ENCODE measurements around the gene CDKN1C. TPM values are rescaled to one million over a fixed set of nuclear protein-coding genes. Genes with fewer than 3 reads are reported as not detected.

The CDKN1C gene
- polyA plus RNA-seq, 1 of the 3 experiments (the other 2 are of a cell fraction), result 1.6 TPM

DNA sequence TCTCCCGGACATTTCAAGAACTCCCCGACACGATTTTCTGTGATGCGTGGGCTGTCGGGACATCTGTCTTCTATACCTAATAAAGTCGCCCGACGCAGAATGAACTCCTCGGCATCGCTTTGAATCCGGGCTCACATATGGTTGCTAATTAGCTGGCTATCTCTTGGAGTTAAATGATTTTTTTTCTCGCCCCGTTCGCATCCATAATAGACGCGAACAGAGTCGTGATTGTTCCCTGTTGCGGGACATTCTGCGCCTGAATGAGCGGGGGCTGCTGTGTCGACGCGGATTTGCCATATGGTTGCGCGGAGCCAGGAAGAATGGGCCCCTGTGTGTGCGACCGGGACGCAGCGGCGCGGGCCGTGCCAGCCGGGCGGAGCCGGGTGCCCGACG is 16.4 kb downstream of the CDKN1C start (continued):
- TF ChIP-seq, protein P1, sequence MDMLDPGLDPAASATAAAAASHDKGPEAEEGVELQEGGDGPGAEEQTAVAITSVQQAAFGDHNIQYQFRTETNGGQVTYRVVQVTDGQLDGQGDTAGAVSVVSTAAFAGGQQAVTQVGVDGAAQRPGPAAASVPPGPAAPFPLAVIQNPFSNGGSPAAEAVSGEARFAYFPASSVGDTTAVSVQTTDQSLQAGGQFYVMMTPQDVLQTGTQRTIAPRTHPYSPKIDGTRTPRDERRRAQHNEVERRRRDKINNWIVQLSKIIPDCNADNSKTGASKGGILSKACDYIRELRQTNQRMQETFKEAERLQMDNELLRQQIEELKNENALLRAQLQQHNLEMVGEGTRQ (IDR thresholded peaks at IDR 0.05; ENCODE audit: borderline replicate concordance, low read depth, low read length), result no peak
- TF ChIP-seq MXI1 (IDR thresholded peaks at IDR 0.05; ENCODE audit: low read depth, low read length), result no peak

DNA sequence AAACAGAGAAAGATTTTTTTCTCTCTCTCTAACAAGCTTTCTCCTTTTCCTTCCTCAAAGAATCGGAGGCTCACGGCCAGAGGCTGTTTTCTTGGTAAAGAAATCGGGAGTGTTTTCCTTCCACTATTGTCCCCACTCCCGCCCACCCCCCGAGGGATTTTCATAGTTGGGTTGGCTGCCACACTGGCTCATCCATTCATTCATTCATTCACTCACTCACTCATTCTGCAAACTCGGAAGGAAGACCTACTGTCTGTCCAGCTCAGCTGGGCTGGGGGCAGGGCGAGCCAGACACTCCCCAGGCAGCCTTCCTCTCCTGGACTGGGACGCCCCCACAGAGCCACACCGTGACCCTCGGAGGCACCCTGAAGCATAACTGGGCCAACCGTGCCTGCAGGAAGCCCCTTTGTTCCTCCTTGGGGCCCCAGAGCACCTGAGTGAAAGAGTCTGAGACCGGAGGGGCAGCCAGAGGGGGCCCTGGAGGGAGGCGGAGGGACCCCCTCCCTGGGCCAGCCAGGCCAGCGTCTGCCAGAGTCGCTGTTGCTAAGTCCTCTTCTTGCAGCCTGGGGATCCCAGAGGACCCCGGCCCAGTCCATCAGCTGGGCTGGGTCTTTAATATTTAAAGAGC is 17.0 kb downstream of the CDKN1C start:
- no peak for TF ChIP-seq FOSL2 (IDR thresholded peaks at IDR 0.05; ENCODE audit: borderline replicate concordance, low read depth)
- no peak for TF ChIP-seq ELF1 (IDR thresholded peaks at IDR 0.05)
- no peak for TF ChIP-seq JUND (IDR thresholded peaks at IDR 0.05)
- no peak for TF ChIP-seq YY1 (IDR thresholded peaks at IDR 0.05; ENCODE audit: low read depth)
- no peak for TF ChIP-seq EP300 (IDR thresholded peaks at IDR 0.05; ENCODE audit: borderline replicate concordance in 1 of 2, low read depth in 1 of 2, low read length in 1 of 2)
- no peak for DNase-seq
- H3K9ac ChIP-seq, result no peak overlapping the region
- H3K36me3 ChIP-seq (replicated peaks in 1 of 2; ENCODE audit: control insufficient read depth in 1 of 2, insufficient read depth in 2 of 2, low read length in 1 of 2), result no peaks in the 10 kb centered on the region
- no peak overlapping the region for H3K4me3 ChIP-seq (ENCODE audit: low read depth in 2 of 2, low read length in 1 of 2)
- no peaks in the 10 kb centered on the region for H3K27me3 ChIP-seq (ENCODE audit: insufficient read depth)
- 65% methylated on average over 13 of the region's 16 CpGs for WGBS (ENCODE audit: low lambda C conversion rate)
- ChIA-PET CTCF (interaction anchor here (1.4 kb wide), 1 partner anchor 336 kb away, joined by 7 read pairs; no protein-coding TSS in a partner anchor), POLR2A (no interaction called here)
- H3K27ac ChIP-seq (ENCODE audit: low read depth in 2 of 2, low read length in 1 of 2), result no peak overlapping the region
- H3K4me1 ChIP-seq (ENCODE audit: control insufficient read depth in 1 of 2, insufficient read depth in 2 of 2, low read depth in 1 of 2, low read length in 1 of 2), result peaks cover 0 to 7% of the 10 kb centered on the region in 2 experiments; a peak in 1 of 4 replicates
- H3K79me2 ChIP-seq (ENCODE audit: insufficient read depth), result no peaks in the 10 kb centered on the region
- H3K9me3 ChIP-seq, result no peaks in the 10 kb centered on the region
- H2AFZ ChIP-seq (ENCODE audit: low read depth), result no peak overlapping the region
- no peaks in the 10 kb centered on the region for H3K9me2 ChIP-seq
- no peaks in the 10 kb centered on the region for H3F3A ChIP-seq (replicated peaks; ENCODE audit: insufficient read depth)
- H3K4me2 ChIP-seq, result no peak overlapping the region
- H4K20me1 ChIP-seq (ENCODE audit: insufficient read depth), result no peaks in the 10 kb centered on the region

DNA sequence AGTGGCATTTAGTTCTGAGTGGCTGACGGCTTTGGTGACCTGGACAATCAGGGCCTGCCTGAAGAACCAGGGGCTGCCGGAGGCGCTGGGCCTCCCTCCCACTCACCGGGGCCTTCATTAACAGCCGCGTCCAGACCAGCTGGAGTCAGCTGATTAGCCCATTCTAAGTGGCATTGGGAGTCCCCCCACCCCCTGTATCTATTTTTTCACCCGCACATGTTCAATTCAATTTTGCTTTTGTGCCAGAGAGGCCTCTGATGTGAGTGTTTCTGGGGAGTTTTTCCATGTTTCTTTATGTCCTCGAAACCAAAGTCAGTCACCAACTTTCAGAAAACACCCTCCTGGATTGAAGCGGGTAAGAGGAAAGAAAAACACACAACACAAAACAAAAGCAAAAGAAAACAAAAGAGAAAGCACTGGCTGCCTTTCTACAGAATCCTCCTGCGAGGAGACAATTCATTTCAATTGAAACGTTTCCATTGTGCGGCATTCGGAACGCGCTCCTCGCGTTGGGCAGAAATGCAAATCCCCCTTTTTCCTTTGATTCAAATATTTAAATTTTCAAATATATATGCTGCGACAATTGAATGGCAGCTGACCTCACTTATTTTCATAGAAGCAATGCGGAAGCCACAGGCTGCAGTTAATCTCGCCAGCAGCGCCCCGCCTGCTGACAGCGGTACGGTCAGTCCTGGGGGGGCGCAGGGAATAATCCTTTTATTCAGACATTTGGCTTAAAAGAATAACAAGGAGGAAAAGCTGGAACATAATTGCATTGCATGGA is 17.7 kb downstream of the CDKN1C start:
- H3K27me3 ChIP-seq (ENCODE audit: insufficient read depth), result no peaks in the 10 kb centered on the region
- TF ChIP-seq EP300 (IDR thresholded peaks at IDR 0.05; ENCODE audit: borderline replicate concordance in 1 of 2, low read depth in 1 of 2, low read length in 1 of 2), result no peak
- TF ChIP-seq POLR2AphosphoS5 (IDR thresholded peaks at IDR 0.05; ENCODE audit: low read depth, low read length), result no peak
- TF ChIP-seq MEF2A (IDR thresholded peaks at IDR 0.05; ENCODE audit: borderline replicate concordance, low read depth), result no peak
- TF ChIP-seq, protein P2, sequence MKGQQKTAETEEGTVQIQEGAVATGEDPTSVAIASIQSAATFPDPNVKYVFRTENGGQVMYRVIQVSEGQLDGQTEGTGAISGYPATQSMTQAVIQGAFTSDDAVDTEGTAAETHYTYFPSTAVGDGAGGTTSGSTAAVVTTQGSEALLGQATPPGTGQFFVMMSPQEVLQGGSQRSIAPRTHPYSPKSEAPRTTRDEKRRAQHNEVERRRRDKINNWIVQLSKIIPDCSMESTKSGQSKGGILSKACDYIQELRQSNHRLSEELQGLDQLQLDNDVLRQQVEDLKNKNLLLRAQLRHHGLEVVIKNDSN (IDR thresholded peaks at IDR 0.05; ENCODE audit: borderline replicate concordance, low read depth), result no peak
- H3K4me2 ChIP-seq, result no peak overlapping the region
- H3K9me2 ChIP-seq, result no peaks in the 10 kb centered on the region
- POLR2A ChIA-PET, result no interaction called here
- H3F3A ChIP-seq (replicated peaks; ENCODE audit: insufficient read depth), result no peaks in the 10 kb centered on the region
- H4K20me1 ChIP-seq (ENCODE audit: insufficient read depth), result no peaks in the 10 kb centered on the region
- no peaks in the 10 kb centered on the region for H3K9me3 ChIP-seq
- H3K4me3 ChIP-seq (ENCODE audit: low read depth in 2 of 2, low read length in 1 of 2), result no peak overlapping the region
- CTCF ChIA-PET, result interaction anchor here (1.4 kb wide), 1 partner anchor 335 kb away, joined by 7 read pairs; no protein-coding TSS in a partner anchor
- 81% methylated on average over 24 of the region's 25 CpGs for WGBS (ENCODE audit: low lambda C conversion rate)
- peak overlapping the region in 1 of 2 experiments; percentile 11; a peak in 1 of 4 replicates for H3K27ac ChIP-seq (ENCODE audit: low read depth in 2 of 2, low read length in 1 of 2)
- no peaks in the 10 kb centered on the region for H3K36me3 ChIP-seq (replicated peaks in 1 of 2; ENCODE audit: control insufficient read depth in 1 of 2, insufficient read depth in 2 of 2, low read length in 1 of 2)
- no peak overlapping the region for H3K9ac ChIP-seq
- H3K4me1 ChIP-seq (ENCODE audit: control insufficient read depth in 1 of 2, insufficient read depth in 2 of 2, low read depth in 1 of 2, low read length in 1 of 2), result peaks cover 0 to 7% of the 10 kb centered on the region in 2 experiments; a peak in 1 of 4 replicates
- H2AFZ ChIP-seq (ENCODE audit: low read depth), result no peak overlapping the region
- no peaks in the 10 kb centered on the region for H3K79me2 ChIP-seq (ENCODE audit: insufficient read depth)
- no peak for DNase-seq

All from SK-N-SH (cell line).